Upper lobe of left lung (tissue), 4 donors: ENCODE data around the gene WDR31.

ENCODE experiments used
- EP300 ChIP-seq, 4 donors: sonication (generic); formaldehyde crosslinking; IDR thresholded peaks; one replicate each; pipeline ENCODE4 v1.5.1; 2017; ENCODE audit warnings: antibody characterized with exemption in 4 of 4, control low read depth in 2 of 4
- POLR2A ChIP-seq, 4 donors: fragments of 450-650 bp; IDR thresholded peaks; one replicate each; pipeline ENCODE4 v1.5.1; 2016 to 2017; ENCODE audit warnings: antibody characterized with exemption in 4 of 4, mild to moderate bottlenecking in 2 of 4
- POLR2AphosphoS5 ChIP-seq, 2 donors: sonication (generic); formaldehyde crosslinking; IDR thresholded peaks; one replicate each; pipeline ENCODE4 v1.5.1; 2017; ENCODE audit warnings: antibody characterized with exemption in 2 of 2
- TF ChIP-seq, protein P1 (sequence below), 6 experiments: fragments of 450-650 bp in 4 of 6; fragments of 200-600 bp in 2 of 6; sonication (generic) in 2 of 6; IDR thresholded peaks; one replicate each; pipeline ENCODE4 v1.5.1; 2016 to 2019; ENCODE audit warnings: antibody characterized with exemption in 6 of 6

DNA sequence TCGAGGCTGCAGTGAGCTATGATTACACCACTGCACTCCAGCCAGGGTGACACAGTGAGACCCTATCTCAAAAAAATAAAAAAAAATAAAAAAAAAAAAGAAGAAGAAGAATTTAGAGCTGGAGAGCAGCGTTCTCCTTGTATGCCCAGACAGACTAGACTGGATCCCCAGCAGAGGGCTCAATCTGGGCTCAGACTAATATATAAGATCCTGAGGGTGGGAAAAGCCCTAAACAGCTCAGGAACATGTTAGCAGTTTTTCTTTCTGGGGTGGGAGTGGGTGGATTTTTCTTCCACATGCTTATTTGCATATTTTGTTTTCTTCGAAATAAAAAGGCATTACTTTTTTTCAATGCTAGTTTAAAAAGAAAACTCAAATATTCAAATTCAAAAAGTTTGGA is 8.4 kb upstream of the WDR31 start:
- TF ChIP-seq, protein P1, sequence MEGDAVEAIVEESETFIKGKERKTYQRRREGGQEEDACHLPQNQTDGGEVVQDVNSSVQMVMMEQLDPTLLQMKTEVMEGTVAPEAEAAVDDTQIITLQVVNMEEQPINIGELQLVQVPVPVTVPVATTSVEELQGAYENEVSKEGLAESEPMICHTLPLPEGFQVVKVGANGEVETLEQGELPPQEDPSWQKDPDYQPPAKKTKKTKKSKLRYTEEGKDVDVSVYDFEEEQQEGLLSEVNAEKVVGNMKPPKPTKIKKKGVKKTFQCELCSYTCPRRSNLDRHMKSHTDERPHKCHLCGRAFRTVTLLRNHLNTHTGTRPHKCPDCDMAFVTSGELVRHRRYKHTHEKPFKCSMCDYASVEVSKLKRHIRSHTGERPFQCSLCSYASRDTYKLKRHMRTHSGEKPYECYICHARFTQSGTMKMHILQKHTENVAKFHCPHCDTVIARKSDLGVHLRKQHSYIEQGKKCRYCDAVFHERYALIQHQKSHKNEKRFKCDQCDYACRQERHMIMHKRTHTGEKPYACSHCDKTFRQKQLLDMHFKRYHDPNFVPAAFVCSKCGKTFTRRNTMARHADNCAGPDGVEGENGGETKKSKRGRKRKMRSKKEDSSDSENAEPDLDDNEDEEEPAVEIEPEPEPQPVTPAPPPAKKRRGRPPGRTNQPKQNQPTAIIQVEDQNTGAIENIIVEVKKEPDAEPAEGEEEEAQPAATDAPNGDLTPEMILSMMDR (IDR thresholded peaks at IDR 0.05), result no peak
- TF ChIP-seq EP300 (IDR thresholded peaks at IDR 0.05) (no peak), POLR2AphosphoS5 (IDR thresholded peaks at IDR 0.05) (no peak), POLR2A (IDR thresholded peaks at IDR 0.05) (no peak)
